ENCODE data around the gene ZNF799.
"Not testable (repeated sequence)": the region's sequence is repeated elsewhere in the genome, so short reads cannot be mapped to it uniquely, and the experiment has no call there.

ZNF799 gene

DNA sequence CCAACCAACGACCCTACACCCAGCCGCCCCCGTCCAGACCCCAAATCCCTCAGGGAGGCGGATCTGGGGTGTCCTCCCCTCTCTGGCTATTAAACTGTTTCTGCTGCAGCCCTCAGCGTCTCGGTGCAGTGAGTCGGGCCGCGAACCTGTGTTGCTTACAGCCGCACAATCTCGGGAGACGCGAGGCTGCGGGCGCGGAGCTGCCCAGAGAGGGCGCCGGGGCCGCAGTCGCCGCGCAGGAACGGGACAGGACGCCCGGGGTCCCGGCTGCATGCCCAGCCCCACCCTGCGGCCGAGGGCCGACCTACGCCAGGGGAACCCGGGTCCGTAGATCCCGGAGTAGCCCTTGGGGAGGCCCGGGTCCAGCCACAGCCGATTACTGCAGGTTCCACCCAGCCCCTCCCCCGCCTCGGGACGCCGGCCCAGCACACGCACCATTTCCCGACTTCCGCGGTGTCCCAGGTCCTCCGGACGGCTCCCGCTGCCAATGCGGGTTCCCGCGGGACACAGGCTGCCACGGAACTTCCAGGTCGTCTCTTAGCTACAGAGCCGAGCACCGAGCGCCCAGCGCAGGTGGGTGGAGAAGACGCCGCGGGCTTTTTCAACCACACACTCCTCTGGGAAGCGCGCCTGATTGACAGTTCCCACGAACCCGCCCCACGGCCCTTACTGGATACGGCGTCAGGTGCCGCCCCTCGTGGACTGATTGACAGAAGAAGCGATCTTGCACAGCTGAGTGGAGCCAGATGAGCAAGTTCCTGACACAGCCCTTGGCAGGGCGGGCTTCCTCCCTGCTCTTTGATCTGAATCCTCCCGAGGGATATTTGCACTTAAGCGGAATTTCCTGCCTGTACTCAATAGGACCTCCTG is at the start of gene ZNF799:
Gene ZNF799 (minus strand): TSS at position 639 of the 870 bp plus-strand sequence. CDS start 201 bp downstream, at position 438.
- peak; percentile 28 to 98 (median 93) for DNase-seq

DNA sequence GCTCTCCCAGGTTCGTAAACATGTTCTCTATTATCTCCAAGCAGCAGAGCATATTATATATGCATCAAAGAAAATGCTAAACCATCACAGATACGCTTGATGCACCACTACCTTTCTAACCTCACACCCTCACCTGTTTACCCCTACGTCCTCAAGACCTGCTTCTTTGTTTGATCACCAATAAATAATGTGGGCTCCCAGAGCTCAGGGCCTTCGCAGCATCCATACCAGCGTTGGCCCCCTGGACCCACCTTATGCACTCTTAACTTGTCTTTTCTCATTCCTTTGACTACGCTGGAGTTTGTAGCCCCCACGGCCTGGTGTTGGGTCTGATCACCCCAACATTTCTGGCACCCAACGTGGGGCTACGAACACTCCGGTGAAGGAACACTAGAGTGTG is 49.8 kb upstream of the ZNF799 start:
- DNase-seq = no peak

DNA sequence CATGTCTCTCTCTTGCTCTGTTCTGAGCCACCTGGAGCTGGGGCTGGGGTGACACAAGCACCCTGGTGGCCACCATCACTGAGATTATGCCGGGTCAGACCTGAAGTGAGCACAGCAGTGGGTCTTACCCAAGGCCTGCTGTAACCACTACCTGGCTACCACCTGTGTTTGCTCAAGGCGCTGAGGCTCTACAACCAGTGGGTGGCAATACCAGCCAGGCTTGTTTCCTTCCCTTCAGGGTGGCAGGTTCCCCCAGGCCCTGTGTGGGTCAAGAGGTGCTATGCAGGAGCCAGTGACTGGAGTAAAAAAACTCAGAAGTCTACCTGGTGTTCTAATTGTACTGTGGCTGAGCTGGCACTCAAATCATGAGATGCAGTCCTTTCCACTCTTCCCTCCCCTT is 47.7 kb upstream of the ZNF799 start:
- no peak for DNase-seq

DNA sequence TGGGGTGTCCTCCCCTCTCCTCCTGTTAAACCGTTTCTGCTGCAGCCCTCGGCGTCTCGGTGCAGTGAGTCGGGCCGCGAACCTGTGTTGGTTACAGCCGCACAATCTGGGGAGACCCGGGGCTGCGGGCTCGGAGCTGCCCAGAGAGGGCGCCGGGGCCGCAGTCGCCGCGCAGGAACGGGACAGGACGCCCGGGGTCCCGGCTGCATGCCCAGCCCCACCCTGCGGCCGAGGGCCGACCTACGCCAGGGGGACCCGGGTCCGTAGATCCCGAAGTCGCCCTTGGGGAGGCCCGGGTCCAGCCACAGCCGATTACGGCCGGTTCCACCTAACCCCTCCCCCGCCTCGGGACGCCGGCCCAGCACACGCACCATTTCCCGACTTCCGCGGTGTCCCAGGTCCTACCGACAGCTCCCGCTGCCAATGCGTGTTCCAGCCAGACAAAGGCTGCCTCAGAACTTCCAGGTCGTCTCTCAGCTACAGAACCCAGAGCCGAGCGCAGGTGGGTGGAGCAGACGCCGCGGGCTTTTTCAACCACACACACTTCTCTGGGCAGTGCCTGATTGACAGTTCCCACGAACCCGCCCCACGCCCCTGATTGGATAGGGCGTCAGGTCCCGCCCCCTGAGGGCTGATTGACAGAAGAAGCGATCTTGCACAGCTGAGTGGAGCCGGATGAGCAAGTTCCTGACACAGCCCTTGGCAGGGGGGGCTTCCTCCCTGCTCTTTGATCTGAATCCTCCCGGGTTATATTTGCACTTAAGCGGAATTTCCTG is 39.7 kb upstream of the ZNF799 start, which contains the start of gene ZNF443:
Gene ZNF443 (minus strand): TSS at position 481 of the 776 bp plus-strand sequence. CDS start 107 bp downstream, at position 374.
- peak; percentile 66 to 99 (median 96) for DNase-seq

DNA sequence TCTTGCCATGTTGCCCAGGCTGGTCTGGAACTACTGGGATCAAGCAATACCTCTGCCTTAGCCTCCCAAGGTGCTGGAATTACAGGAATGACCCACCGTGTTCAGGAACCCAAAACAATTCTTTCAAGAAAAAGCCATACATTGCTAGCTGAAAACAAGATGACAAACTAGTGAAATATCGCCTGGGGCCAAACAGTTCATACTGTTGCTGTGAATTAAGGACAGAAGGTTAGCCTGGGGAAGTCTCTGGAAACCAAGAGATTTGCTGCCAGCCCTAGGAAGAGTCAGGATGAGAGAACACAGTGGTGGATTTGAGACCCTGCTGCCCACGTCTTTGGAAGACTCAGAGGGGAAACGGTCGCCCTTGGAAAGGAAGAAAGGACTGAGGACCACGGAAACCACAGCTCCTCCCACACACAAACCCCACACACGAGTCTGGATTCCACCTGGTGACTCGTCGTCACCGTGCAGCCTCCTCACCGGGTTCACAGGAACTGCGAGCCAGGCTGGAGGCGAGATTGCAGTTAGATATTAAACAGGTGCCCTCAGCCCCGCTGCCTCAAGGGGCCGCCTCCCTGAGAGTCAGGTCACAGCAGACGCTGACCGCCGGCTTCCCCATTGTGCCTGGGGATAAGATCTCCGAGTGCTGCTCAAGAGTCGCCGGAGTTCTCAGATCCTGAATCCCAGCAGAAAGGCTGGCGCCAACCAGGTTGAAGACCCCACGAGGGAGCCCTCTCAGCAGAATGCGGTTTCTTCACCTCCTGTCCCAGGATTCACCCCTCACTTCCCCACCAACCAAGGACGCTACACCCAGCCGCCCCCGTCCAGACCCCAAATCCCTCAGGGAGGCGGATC is 38.8 kb upstream of the ZNF799 start:
- DNase-seq = peak in 7 of 56 donors; percentile 1 to 20 (median 14)

DNA sequence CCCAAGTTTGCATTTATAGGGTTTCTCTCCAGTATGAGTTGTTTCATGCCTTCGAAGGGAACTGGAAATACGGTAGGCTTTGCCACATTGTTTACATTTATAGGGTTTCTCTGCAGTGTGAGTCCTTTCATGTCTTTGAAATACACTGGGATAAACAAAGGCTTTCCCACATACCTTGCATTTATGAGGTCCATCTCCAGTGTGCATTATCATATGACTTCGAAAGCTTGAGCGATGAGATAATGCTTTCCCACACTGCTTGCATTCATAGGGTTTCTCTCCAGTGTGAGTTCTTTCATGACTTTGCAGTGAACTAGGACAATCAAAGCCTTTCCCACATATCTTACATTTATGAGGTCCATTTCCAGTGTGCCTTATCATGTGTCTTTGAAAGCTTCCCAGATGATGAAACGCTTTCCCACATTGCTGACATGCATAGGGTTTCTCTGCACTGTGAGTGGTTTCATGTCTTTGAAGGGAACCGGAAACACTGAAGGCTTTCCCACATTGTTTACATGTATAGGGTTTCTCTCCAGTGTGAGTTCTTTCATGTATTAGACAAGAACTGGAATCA is 29.7 kb upstream of the ZNF799 start:
- DNase-seq = not testable (repeated sequence)

DNA sequence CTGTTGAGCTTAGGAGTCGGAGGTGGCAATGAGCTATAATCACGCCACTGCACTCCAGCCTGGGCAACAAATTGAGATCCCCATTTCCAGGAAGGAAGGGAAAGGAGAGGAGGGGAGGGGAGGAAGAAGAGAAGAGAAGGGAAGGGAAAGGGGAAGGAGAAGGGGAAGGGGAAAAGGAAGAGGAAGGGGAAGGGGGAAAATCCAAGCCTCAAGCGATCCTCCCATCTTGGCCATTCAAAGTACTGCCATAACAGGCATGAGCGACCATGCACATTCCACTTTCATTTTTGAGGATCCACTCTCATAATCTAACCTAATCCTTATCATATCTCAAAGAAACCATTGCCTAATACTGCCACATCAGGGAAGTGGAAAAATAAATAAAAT is 24.8 kb upstream of the ZNF799 start:
- no peak for DNase-seq

DNA sequence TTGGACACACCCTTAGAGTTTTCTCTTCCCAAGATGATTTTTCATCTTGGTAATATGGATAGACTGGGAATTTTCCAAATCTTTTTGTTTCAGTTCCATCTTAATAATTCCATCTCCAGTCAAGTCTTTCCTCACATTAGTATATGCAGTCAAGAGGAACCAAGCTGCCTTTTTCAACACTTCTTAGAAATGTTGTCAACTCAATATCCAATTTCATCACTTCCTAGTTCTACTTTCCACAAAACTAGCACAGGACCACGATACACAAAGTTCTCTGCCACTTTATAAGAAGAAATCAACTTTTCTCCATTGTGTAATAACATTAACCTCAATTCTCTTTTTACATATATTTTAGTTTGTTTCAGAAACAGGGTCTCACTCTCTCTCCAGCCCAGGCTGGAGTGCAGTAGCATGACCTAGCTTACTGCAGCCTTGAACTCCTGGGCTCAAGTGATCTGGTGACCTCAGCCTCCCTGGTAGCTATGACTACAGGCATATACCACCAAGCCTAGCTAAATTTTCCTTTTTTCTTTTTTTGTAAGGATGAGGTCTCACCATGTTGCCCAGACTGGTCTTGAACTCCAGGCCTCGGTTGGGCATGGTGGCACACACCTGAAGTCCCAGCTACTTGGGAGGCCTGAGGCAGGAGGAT is 24.3 kb upstream of the ZNF799 start:
- no peak for DNase-seq

DNA sequence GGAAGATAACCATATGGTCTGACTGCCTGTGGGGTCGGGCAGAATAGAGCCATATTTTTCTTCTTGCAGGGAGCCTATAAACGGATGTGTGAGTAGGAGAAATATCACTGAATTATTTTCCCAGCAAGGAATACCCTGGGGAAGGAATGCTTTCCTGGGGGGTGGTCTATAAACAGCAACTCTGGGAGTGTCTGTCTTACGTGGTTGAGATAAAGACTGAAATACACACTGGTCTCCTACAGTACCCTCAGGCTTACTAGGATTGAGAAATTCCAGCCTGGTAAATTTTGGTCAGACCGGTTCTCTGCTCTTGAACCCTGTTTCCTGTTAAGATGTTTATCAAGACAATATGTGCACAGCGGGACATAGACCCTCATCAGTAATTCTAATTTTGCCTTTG is 16.2 kb upstream of the ZNF799 start:
- not testable (repeated sequence) for DNase-seq

DNA sequence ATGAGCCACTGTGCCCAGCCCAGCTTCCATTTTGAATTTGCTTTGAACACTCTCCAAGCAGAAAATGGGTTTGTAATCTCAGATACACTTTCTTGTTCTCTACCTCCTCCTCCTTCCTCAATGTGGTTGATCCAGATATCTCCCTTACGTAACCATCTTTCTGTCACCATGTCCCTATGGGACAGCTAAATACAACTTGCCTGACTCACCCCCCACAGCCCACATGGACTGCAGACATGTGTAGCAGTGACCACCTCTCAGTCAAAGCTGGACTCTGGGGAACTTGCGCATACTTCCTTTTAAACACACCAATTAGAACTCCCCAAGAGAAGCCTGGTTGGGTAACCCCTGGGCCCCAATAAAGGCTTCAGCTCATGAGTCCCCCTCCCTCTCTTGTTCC is 10.8 kb upstream of the ZNF799 start:
- no peak for DNase-seq

DNA sequence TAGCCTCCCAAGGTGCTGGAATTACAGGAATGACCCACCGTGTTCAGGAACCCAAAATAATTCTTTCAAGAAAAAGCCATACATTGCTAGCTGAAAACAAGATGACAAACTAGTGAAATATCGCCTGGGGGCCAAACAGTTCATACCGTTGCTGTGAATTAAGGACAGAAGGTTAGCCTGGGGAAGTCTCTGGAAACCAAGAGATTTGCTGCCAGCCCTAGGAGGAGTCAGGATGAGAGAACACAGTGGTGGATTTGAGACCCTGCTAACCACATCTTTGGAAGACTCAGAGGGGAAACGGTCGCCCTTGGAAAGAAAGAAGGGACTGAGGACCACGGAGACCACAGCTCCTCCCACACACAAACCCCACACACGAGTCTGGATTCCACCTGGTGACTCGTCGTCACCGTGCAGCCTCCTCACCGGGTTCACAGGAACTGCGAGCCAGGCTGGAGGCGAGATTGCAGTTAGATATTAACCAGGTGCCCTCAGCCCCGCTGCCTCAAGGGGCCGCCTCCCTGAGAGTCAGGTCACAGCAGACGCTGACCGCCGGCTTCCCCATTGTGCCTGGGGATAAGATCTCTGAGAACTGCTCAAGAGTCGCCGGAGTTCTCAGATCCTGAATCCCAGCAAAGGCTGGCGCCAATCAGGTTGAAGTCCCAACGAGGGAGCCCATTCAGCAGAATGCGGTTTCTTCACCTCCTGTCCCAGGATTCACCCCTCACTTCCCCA is 1.0 kb downstream of the ZNF799 start:
- peak in 7 of 56 donors; percentile 0 to 52 (median 18) for DNase-seq

DNA sequence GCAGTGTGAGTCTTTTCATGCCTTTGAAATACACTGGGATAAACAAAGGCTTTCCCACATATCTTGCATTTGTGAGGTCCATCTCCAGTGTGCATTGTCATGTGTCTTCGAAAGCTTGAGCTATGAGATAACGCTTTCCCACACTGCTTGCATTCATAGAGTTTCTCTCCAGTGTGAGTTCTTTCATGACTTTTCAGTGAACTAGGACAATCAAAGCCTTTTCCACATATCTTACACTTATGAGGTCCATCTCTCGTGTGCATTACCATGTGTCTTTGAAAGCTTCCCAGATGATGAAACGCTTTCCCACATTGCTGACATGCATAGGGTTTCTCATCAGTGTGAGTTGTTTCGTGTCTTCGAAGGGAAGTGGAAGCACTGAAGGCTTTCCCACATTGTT is 9.9 kb downstream of the ZNF799 start:
- not testable (repeated sequence) for DNase-seq

DNA sequence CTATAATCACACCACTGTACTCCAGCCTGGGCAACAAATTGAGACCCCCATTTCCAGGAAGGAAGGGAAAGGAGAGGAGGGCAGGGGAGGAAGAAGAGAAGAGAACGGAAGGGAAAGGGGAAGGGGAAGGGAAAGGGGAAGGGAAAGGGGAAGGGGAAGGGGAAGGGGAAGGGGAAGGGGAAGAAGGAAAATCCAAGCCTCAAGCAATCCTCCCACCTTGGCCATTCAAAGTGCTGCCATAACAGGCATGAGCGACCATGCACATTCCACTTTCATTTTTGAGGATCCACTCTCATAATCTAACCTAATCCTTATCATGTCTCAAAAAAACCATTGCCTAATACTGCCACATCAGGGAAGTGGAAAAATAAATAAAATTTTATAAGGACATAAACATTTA is 14.7 kb downstream of the ZNF799 start:
- DNase-seq = not testable (repeated sequence)

DNA sequence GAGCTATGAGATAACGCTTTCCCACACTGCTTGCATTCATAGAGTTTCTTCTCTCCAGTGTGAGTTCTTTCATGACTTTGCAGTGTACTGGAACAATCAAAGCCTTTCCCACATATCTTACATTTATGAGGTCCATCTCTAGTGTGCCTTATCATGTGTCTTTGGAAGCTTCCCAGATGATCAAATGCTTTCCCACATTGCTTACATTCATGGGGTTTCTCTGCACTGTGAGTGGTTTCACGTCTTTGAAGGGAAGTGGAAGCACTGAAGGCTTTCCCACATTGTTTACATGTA is 20.7 kb downstream of the ZNF799 start:
- DNase-seq = no peak

DNA sequence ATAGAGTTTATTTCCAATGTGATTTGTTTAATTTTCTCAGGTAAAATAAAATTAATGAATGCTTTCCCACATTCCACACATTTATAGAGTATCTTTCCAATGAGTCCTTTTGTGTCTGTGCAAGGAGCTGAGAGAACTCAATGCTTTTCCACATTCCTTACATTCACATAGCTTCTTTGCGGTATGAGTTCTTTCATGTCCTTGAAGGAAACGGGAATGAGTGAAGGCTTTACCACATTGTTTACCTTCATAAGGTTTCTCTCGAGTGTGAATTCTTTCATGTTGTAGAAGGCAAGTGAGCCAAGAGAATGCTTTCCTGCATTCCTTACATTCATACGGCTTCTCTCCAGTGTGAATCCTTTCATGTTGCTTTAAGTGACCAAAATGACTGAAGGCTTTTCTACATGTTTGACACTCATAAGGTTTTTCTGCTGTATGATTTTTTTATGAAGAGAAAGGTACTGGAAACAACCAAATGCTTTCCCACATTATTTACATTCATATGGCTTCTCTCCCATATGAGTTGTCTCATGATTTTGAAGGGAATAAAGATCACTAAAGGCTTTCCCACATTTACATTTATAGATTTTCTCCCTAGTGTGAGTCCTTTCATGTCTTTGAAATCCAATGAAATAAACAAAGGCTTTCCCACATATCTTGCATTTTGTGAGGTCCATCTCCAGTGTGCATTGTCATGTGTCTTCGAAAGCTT is 21.2 kb downstream of the ZNF799 start:
- DNase-seq = no peak

DNA sequence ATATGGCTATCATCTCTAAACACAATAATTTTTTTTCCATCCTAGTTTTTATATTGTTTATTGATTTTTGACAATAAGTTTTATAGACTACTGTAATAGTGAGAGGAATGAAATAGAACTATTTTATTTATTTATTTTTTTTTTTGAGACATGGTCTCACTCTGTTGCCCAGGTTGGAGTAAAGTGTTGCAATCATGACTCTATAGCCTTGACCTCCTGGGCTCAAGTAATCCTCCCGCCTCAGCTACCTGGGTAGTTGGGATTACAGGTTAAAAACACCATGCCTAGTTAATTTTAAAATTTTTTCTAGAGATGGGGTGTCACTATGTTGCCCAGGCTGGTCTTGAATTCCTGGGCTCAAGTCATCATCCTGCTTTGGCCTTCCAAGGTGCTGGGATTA is 27.0 kb downstream of the ZNF799 start:
- DNase-seq = no peak

DNA sequence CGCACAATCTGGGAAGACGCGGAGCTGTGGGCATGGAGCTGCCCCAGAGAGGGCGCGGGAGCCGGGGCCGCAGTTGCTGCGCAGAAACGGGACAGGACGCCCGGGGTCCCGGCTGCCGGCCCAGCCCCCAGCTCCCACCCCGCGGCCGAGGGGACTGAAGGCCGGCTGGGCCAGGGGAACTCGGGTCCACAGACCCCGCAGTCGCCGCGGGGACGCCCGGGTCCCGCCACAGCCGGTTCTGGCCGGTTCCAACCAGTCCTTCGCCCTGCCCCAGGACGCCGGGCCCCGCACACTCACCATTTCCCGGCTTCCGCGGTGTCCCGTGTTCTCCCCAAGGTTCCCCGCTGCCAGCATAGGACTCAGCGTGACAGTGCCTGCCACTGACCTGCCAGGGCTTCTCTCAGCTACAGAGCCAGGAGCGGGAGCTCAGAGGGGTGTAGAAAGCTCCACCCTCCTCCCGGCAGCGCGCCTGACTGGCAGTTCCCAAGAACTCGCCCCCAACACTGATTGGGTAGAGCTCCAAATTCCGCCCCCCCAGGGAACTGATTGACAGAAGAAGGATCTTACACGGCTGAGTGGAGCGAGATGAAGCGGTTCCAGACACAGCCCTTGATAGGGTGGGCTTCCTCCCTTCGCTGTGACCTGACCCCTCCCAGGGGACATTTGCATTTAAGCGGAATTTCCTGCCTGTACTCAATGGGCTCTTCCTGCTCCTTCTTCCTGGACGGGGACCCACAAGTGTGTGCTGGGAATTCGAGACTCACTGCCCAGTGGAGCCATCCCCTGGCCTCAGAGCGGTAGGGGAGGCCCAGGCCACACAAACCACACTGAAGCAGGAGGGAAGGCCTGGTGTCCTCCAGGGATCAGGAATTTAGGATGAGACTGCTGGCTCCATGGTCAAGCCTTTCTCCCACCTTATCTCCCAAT is 35.6 kb downstream of the ZNF799 start, which contains the start of gene ZNF442:
Gene ZNF442 (minus strand): TSS at position 448 of the 927 bp plus-strand sequence. CDS start 2,052 bp downstream, outside the sequence.
- peak; percentile 28 to 97 (median 92) for DNase-seq
